ENCODE data around the gene PRIM2. TPM values are rescaled to one million over a fixed set of nuclear protein-coding genes. Genes with fewer than 3 reads are reported as not detected.
"Not testable (repeated sequence)": the region's sequence is repeated elsewhere in the genome, so short reads cannot be mapped to it uniquely, and the experiment has no call there.

The PRIM2 gene
- total and polyA plus RNA-seq, 2 of the 4 experiments (the other 2 are of a cell fraction): 11.8 to 37.5 TPM

- H4K20me1 ChIP-seq (ENCODE audit: insufficient read depth, low read length); H3K27me3 ChIP-seq (ENCODE audit: control insufficient read depth, insufficient read depth, low read length); H3K9me1 ChIP-seq (ENCODE audit: insufficient read depth, low read length); H3K4me1 ChIP-seq (ENCODE audit: control insufficient read depth, insufficient read depth, low read length); H3K36me3 ChIP-seq (ENCODE audit: control insufficient read depth, insufficient read depth, low read length); H3K4me3 ChIP-seq (ENCODE audit: insufficient read depth, low read depth, low read length); H3K56ac ChIP-seq (ENCODE audit: extremely low read depth, insufficient read depth, low read length); H2BK15ac ChIP-seq (ENCODE audit: low read depth, low read length); ATAC-seq (ENCODE audit: low read depth); H3K9me3 ChIP-seq (ENCODE audit: control insufficient read depth, insufficient read depth, low read length); in situ Hi-C loops (cut with MboI; ENCODE audit: low sequenced_read_pairs); H2AFZ ChIP-seq (replicated peaks; ENCODE audit: low read length, poor library complexity); H2AK9ac ChIP-seq (replicated peaks; ENCODE audit: low read depth, low read length, poor library complexity); CTCF ChIA-PET; H3K4ac ChIP-seq (ENCODE audit: low read depth, low read length); H4K8ac ChIP-seq (ENCODE audit: low read depth in 2 of 2, low read length in 2 of 2); BruUV-seq (replicated peaks); H3K14ac ChIP-seq (replicated peaks; ENCODE audit: low read depth, low read length); H3K23ac ChIP-seq (ENCODE audit: low read depth, low read length); dilution Hi-C loops (cut with HindIII; ENCODE audit: low sequenced_read_pairs, unreplicated experiment); H3K4me2 ChIP-seq (ENCODE audit: low read depth, low read length); H2BK120ac ChIP-seq (ENCODE audit: low read depth, low read length); POLR2A ChIA-PET (ENCODE audit: unreplicated experiment): not testable (repeated sequence)
- Histone ChIP-seq H4K5ac (ENCODE audit: low read depth, low read length) (peak overlapping the region; percentile 72; the same call in 1 of the 2 replicates), H3K9ac (ENCODE audit: low read depth, low read length) (peak overlapping the region; percentile 67; the same call in 1 of the 2 replicates), H2BK20ac (ENCODE audit: low read depth, low read length) (peak overlapping the region; percentile 6; the same call in 1 of the 2 replicates), H2AK5ac (ENCODE audit: low read depth, low read length) (peak overlapping the region; percentile 58; the same call in 1 of the 2 replicates), H3K18ac (ENCODE audit: low read depth, low read length) (peak overlapping the region; percentile 83; the same call in 1 of the 2 replicates), H4K91ac (ENCODE audit: insufficient read depth, low read depth, low read length) (peak overlapping the region; percentile 66; the same call in 1 of the 2 replicates), H2BK5ac (ENCODE audit: low read depth, low read length, poor library complexity, severe bottlenecking) (peak overlapping the region; percentile 11), H3K27ac (ENCODE audit: insufficient read depth, low read length) (peak overlapping the region; percentile 67; the same call in 1 of the 2 replicates), H3K79me1 (ENCODE audit: low read depth in 1 of 2, low read length in 2 of 2) (peaks cover 6 to 23% of the 10 kb centered on the region in 2 experiments)
- WGBS, 2 experiments (ENCODE audit: extremely low coverage in 2 of 2, insufficient read length in 1 of 2): no CpG with 5 or more reads among the region's 2 CpGs
- intact Hi-C loops (cut with micrococcal nuclease): loop anchor here (10.0 kb wide), 1 partner anchor 60 kb away; no protein-coding TSS in a partner anchor
- DNase-seq: peak; percentile 29
Observed at GRCh38 chr6:57365076-57365583, 47.7 kb downstream of the PRIM2 start.

- WGBS, 2 experiments (ENCODE audit: extremely low coverage in 2 of 2, insufficient read length in 1 of 2): no CpG with 5 or more reads among the region's 4 CpGs
- H3K9me1 ChIP-seq (ENCODE audit: insufficient read depth, low read length); H3K36me3 ChIP-seq (ENCODE audit: control insufficient read depth, insufficient read depth, low read length); H3K27me3 ChIP-seq (ENCODE audit: control insufficient read depth, insufficient read depth, low read length); H3K9me3 ChIP-seq (ENCODE audit: control insufficient read depth, insufficient read depth, low read length); H2BK15ac ChIP-seq (ENCODE audit: low read depth, low read length); H2AFZ ChIP-seq (replicated peaks; ENCODE audit: low read length, poor library complexity); POLR2A ChIA-PET (ENCODE audit: unreplicated experiment); H3K4me2 ChIP-seq (ENCODE audit: low read depth, low read length); H4K20me1 ChIP-seq (ENCODE audit: insufficient read depth, low read length); H2AK9ac ChIP-seq (replicated peaks; ENCODE audit: low read depth, low read length, poor library complexity); H3K4me3 ChIP-seq (ENCODE audit: insufficient read depth, low read depth, low read length); H3K4me1 ChIP-seq (ENCODE audit: control insufficient read depth, insufficient read depth, low read length); dilution Hi-C loops (cut with HindIII; ENCODE audit: low sequenced_read_pairs, unreplicated experiment); in situ Hi-C loops (cut with MboI; ENCODE audit: low sequenced_read_pairs); CTCF ChIA-PET; ATAC-seq (ENCODE audit: low read depth); BruUV-seq (replicated peaks); H3K23ac ChIP-seq (ENCODE audit: low read depth, low read length); H3K9ac ChIP-seq (ENCODE audit: low read depth, low read length); DNase-seq; H3K56ac ChIP-seq (ENCODE audit: extremely low read depth, insufficient read depth, low read length): not testable (repeated sequence)
- H3K79me1 ChIP-seq (ENCODE audit: low read depth in 1 of 2, low read length in 2 of 2): peaks cover 4 to 16% of the 10 kb centered on the region in 2 experiments
- H3K14ac ChIP-seq (replicated peaks; ENCODE audit: low read depth, low read length): peak overlapping the region; percentile 0; the same call in 1 of the 2 replicates
- H4K5ac ChIP-seq (ENCODE audit: low read depth, low read length): peak overlapping the region; percentile 24; the same call in 1 of the 2 replicates
- intact Hi-C loops (cut with micrococcal nuclease): loop anchor here (10.0 kb wide), 1 partner anchor 56 kb away; no protein-coding TSS in a partner anchor
- 0 out of 2 replicates have a peak overlapping the region, but pooled peaks have one; percentile 52 for H3K18ac ChIP-seq (ENCODE audit: low read depth, low read length)
- H2BK5ac ChIP-seq (ENCODE audit: low read depth, low read length, poor library complexity, severe bottlenecking): peak overlapping the region; percentile 60
- peak overlapping the region; percentile 64 for H2BK120ac ChIP-seq (ENCODE audit: low read depth, low read length)
- peak overlapping the region; percentile 74 for H4K91ac ChIP-seq (ENCODE audit: insufficient read depth, low read depth, low read length)
- H2AK5ac ChIP-seq (ENCODE audit: low read depth, low read length): peak overlapping the region; percentile 66; the same call in 1 of the 2 replicates
- peak overlapping the region; percentile 23; the same call in 1 of the 2 replicates for H3K27ac ChIP-seq (ENCODE audit: insufficient read depth, low read length)
- peak overlapping the region; percentile 34; the same call in 1 of the 2 replicates for H3K4ac ChIP-seq (ENCODE audit: low read depth, low read length)
- H2BK20ac ChIP-seq (ENCODE audit: low read depth, low read length): 0 out of 2 replicates have a peak overlapping the region, but pooled peaks have one; percentile 2
- H4K8ac ChIP-seq (ENCODE audit: low read depth in 2 of 2, low read length in 2 of 2): peak overlapping the region in 1 of 2 experiments; percentile 29; a peak in 2 of 4 replicates
Observed at GRCh38 chr6:57368965-57369731, 51.7 kb downstream of the PRIM2 start.

Measured in IMR-90 (cell line).